Activated T-helper 1 cell treated with anti-CD3 and anti-CD28 coated beads, Interleukin-2, amount 50 U/mL, for 16 hours (primary cell): ENCODE measurements around the gene PPP4R3B.
"Not testable (repeated sequence)": the region's sequence is repeated elsewhere in the genome, so short reads cannot be mapped to it uniquely, and the experiment has no call there.

Experiments
- DNase-seq, 2 donors: peaks; one replicate each; pipeline ENCODE4 v3.0.0-alpha.2; 2020; ENCODE audit warnings: low read depth in 1 of 2, low spot score in 1 of 2

PPP4R3B gene

GRCh38 chr2:55596795-55597194, 20.6 kb downstream of the PPP4R3B start:
- DNase-seq, result not testable (repeated sequence)

DNA sequence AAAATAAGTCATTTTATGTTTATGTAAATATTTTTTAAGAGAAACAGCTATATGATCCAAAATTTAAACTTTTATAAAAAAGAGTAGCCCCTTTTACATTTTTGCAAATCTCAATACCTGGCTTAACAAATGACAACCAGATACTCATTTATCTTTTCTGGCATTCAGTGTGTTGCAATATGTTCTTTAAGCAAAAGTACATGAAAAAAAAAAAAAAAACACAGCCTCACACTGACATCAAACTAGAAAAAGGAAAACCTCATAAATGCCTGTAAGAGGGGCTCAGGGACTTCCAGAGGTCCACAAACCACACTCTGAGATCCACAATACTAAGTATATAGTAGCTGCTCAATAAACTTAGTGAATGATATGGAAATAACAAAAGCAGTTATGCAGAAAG, 21.9 kb downstream of the PPP4R3B start:
- no peak for DNase-seq

DNA sequence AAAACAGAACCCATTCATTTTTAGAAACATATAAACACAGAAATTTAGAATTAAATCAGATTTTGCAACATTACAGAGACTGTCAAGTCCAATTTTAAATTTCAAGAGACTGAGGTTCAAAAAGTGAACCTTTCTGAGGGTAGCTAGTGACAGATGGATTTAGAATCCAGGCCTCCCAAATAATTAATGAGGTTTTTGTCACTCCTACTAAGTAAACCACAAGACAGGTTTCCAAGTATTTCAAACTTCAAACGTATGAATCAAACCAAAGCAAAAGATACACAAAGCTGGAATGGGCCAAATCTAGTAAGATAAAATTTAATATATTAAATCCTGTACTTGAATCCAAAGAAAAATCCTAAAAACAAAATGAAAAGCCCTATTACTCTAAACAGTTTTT, 25.3 kb downstream of the PPP4R3B start:
- DNase-seq, result no peak

DNA sequence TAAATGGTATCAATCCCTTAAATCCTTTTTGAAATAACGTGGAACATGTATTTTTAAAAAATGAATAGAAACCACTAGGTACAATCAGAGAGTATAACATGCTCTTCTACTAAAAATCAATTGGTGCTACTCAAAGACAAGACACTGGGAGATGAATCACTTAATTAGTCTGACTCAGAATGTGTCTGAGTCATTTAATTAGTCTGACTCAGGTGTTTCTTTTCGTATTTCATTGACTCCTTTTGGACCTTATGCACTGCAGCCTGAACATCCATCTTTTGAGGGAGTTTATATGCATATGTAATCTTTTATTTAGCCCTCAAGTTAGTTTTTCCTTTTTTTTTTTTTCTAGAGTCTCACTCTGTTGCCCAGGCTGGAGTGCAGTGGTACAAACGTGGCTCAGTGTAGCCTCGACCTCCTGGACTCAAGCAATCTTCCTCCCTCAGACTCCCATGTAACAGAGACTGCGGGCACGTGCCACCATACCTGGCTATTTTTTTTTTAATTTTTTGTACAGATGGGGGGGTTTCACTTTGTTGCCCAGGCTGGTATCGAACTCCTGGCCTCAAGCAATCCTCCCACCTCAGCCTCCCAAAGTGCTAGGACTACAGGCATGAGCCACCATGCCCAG, 26.5 kb downstream of the PPP4R3B start:
- DNase-seq, result no peak

- DNase-seq, result no peak
These were observed 31.9 kb downstream of the PPP4R3B start for GRCh38 chr2:55585451-55586080.

GRCh38 chr2:55581874-55582547, 35.4 kb downstream of the PPP4R3B start:
- no peak for DNase-seq

- no peak for DNase-seq
These were observed 36.0 kb downstream of the PPP4R3B start for GRCh38 chr2:55581435-55581834.

DNA sequence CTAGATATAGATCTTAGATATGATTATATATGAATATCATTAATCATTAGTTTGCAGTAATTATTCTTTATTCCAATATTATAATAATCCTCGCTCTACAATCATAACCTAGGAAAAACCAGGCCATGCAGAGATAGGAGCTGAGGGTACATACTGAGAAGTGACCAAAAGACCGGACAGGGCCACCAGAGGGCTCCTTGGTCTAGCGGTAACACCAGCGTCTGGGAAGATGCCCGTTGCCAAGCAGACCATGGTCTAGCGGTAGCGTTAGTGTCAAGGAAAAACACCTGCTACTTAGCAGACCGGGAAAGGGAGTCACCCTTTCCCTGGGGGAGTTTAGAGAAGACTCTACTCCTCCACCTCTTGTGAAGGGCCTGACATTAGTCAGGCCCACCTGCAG, 48.4 kb downstream of the PPP4R3B start:
- DNase-seq, result not testable (repeated sequence)

GRCh38 chr2:55567298-55567697, 50.1 kb downstream of the PPP4R3B start:
- DNase-seq, result no peak

DNA sequence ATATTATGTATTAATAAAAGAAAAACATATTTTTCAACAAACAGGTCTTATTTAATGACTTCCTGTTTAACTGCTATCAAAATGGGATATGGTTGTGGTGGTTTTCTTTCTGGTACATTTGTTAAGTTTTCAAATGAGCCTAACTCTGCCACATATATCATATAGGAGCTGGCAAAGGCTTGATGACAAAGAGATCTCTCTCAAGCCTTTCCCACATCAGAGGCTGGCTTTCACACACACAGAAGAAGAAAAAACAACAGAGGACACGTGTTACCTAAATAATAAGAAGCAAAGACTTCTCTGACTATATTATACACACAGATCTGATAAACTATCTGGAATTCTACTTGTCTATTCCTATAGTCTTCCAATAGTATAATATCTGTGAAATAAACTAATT, 51.8 kb downstream of the PPP4R3B start:
- no peak for DNase-seq

DNA sequence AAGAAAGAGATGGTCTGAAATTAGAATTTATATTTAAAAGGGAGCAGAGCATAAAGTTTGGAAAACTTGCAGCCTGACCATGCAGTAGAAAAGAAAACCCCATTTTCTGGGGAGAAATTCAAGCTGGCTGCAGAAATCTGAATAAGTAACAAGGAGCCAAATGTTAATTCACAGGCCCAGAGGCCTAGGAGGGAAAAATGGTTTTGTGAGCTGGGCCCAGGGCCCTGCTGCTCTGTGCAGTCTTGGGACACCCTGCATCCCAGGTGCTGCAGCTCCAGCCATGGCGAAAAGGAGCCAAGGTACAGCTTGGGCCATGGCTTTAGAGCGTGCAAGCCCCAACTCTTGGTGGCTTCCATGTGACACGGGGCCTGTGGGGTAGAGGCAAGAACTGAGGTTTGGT, 56.6 kb downstream of the PPP4R3B start:
- no peak for DNase-seq

GRCh38 chr2:55556809-55557208, 60.6 kb downstream of the PPP4R3B start:
- DNase-seq, result no peak

DNA sequence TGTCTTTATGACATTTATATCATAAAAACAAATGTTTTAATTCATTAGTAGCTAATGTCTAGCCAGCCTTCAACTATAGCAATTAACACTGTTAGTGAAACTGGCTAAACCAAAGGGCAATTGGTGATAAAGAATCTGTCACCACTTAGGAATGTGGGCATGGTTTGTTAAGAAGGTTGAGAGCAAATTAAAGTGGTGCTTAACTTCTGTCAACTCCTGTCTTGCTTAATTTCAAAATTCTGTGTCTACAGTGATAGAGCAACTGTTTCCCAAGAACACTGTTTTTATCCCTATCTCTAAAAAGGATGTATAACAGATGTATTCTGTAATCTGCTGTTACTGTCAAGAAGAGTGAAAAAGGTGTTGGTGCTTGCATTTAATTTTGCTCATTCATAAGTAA, 61.4 kb downstream of the PPP4R3B start:
- DNase-seq, result no peak

DNA sequence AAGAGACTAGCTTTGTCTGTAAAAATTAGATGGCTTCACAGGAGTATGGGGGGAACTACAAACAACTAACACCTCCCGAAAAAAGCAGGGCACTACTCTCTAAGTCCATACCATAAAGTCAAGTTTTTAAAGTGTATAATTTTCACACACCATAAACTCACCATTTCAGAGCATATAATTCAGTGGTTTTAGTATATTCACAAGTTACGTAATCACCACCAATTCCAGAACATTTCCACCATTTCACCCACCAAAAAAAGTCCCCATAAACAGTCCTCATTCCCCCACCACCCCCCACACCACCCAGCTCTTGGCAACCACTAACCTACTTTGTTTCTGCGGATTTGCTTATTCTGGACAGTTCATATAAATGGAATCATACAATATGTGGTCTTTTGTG, 64.1 kb downstream of the PPP4R3B start:
- no peak for DNase-seq

- DNase-seq, result no peak
These were observed 66.9 kb downstream of the PPP4R3B start for GRCh38 chr2:55550368-55551102.

DNA sequence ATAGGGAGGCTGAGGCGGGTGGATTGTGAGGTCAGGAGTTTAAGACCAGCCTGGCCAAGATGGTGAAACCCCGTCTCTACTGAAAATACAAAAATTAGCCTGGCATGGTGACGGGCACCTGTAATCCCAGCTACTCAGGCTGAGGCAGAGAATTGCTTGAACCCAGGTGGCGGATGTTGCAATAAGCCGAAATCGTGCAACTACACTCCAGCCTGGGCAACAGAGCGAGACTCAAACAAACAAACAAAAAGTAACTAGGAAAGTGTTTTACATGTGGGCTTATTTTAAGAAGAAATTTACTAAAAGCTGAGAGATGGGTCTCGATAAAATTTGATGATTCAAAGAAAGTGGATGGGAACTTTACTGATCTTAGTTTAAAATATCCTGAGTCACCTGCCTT, 69.7 kb downstream of the PPP4R3B start:
- DNase-seq, result not testable (repeated sequence)

DNA sequence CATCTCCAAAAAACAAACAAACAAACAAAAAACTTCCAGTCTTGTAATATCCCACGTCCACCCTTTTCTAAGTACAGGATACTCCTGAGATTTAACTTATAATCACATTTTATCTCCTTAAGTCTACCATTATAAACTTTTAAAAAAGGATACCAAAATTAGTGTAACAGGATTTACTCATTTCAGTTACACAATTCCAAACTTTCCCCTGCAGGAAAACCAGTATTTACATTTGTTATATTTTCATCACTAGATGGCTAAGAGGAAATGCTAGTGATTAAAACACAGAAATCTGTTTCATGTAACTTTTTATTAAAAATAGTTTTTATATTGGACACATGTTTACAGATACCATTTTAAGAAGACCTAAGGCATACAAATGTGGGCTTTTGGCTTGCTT, 70.4 kb downstream of the PPP4R3B start:
- no peak for DNase-seq

- DNase-seq, result no peak
These were observed 86.8 kb downstream of the PPP4R3B start for GRCh38 chr2:55530539-55531081.

GRCh38 chr2:55526174-55526573, 91.2 kb downstream of the PPP4R3B start:
- DNase-seq, result no peak

DNA sequence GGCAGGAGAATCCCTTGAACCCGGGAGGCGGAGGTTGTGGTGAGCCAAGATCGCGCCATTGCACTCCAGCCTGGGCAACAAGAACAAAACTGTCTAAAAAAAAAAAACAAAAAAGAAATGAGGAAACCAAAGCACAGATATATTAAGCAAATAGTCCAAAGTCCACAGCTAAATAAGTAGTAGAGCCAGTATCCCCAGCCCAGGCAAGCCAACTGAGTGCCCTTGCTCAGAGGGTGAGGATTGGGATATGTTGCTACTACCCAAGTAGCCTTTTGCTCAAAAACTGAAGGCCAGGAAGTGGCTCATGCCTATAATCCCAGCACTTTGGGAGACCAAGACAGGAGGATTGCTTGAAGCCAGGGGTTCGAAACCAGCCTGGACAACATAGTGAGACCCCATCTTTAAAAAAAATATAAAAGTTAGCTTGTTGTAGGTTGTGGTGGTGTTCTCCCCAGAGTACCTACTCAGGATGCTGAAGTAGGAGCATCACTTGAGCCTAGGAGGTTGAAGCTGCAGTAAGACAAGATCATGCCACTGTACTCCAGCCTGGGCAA, 92.5 kb downstream of the PPP4R3B start:
- DNase-seq, result no peak
